Measurements from ENCODE around the gene SHROOM3. TPM values are rescaled to one million over a fixed set of nuclear protein-coding genes. Genes with fewer than 3 reads are reported as not detected.

The SHROOM3 gene
- total and polyA plus RNA-seq, 2 experiments from 2014 or later = 11.3 to 73.5 TPM

GRCh38 chr4:76544725-76545124 lies 109.7 kb downstream of the SHROOM3 start:
- Histone ChIP-seq H2AFZ (no peak overlapping the region), H3K4me1 (ENCODE audit: insufficient read depth) (peaks cover 36% of the 10 kb centered on the region), H3K27me3 (ENCODE audit: insufficient read depth) (no peaks in the 10 kb centered on the region), H3K9me2 (ENCODE audit: insufficient read depth) (0 out of 2 replicates have a peak, but pooled peaks cover 4% of the 10 kb centered on the region), H3K36me3 (ENCODE audit: insufficient read depth) (no peaks in the 10 kb centered on the region), H3F3A (replicated peaks; ENCODE audit: low read depth) (no peaks in the 10 kb centered on the region), H3K27ac (ENCODE audit: low read depth) (no peak overlapping the region), H3K4me2 (no peak overlapping the region), H3K4me3 (no peak overlapping the region), H4K20me1 (replicated peaks; ENCODE audit: insufficient read depth) (no peaks in the 10 kb centered on the region), H3K79me2 (replicated peaks; ENCODE audit: insufficient read depth) (no peaks in the 10 kb centered on the region)
- H3K27ac Mint-ChIP-seq = no peak overlapping the region
- no peaks in the 10 kb centered on the region; the same call in 2 of the 3 replicates for H3K36me3 Mint-ChIP-seq (ENCODE audit: low read depth)
- H3K4me1 Mint-ChIP-seq = peaks cover 39% of the 10 kb centered on the region
- ATAC-seq (no peak), DNase-seq (ENCODE audit: low spot score) (no peak)
- peaks cover 3% of the 10 kb centered on the region for H3K27me3 Mint-ChIP-seq (ENCODE audit: insufficient read depth, low read depth, poor library complexity)
- TF ChIP-seq STAT1 (IDR thresholded peaks at IDR 0.05; ENCODE audit: unreplicated experiment) = no peak
- no peak for TF ChIP-seq ZNF462 (CRISPR knock-in tag; IDR thresholded peaks at IDR 0.05)
- no peak for TF ChIP-seq ZNF114 (CRISPR knock-in tag; IDR thresholded peaks at IDR 0.05)
- TF ChIP-seq ETS1 (IDR thresholded peaks at IDR 0.05) = no peak
- no peak overlapping the region for H3K4me3 Mint-ChIP-seq
- H3K9me3 Mint-ChIP-seq = no peaks in the 10 kb centered on the region; the same call in 2 of the 3 replicates

All from GM23338 (cell line).